Measurements from ENCODE around the gene HMGN4.

- TF ChIP-seq CTCF (IDR thresholded peaks at IDR 0.05; ENCODE audit: poor library complexity, severe bottlenecking): no peak
- peak; percentile 7 for TF ChIP-seq EP300 (conservative IDR thresholded peaks at IDR 0.05; ENCODE audit: poor library complexity, severe bottlenecking)
- peak; percentile 37 for TF ChIP-seq REST (IDR thresholded peaks at IDR 0.05; ENCODE audit: borderline replicate concordance)
- peak; percentile 71 for TF ChIP-seq POLR2AphosphoS5 (IDR thresholded peaks at IDR 0.05)
- TF ChIP-seq MXI1 (conservative IDR thresholded peaks at IDR 0.05; ENCODE audit: poor library complexity, severe bottlenecking): no peak
- TF ChIP-seq RAD21 (conservative IDR thresholded peaks at IDR 0.05): no peak
- TF ChIP-seq EZH2 (IDR thresholded peaks at IDR 0.05; ENCODE audit: borderline replicate concordance, insufficient read depth, low read length, poor library complexity, severe bottlenecking): no peak
- TF ChIP-seq SMC3 (conservative IDR thresholded peaks at IDR 0.05; ENCODE audit: poor library complexity): peak; percentile 15
- TF ChIP-seq TAF1 (IDR thresholded peaks at IDR 0.05; ENCODE audit: low read depth): no peak
Measured at GRCh38 chr6:26537160-26537845, 863 bp upstream of the HMGN4 start.

Data from neural cell (in vitro differentiated cells).